HCEC 1CT (cell line): ENCODE results near the gene GFI1B.
A peak's percentile ranks its signal among the peaks of the same experiment; 100 is the strongest.
"Not testable (repeated sequence)": the region's sequence is repeated elsewhere in the genome, so short reads cannot be mapped to it uniquely, and the experiment has no call there.

Experiments
- DNase-seq: peaks from one replicate; pipeline ENCODE4 v3.0.0-alpha.2; 2017

GFI1B gene

GRCh38 chr9:132978451-132979131 lies at the start of gene GFI1B:
Gene GFI1B, plus strand, starts transcription at chr9:132978694. Its CDS starts 7,985 bp downstream, at chr9:132986679.
- DNase-seq: no peak

DNA sequence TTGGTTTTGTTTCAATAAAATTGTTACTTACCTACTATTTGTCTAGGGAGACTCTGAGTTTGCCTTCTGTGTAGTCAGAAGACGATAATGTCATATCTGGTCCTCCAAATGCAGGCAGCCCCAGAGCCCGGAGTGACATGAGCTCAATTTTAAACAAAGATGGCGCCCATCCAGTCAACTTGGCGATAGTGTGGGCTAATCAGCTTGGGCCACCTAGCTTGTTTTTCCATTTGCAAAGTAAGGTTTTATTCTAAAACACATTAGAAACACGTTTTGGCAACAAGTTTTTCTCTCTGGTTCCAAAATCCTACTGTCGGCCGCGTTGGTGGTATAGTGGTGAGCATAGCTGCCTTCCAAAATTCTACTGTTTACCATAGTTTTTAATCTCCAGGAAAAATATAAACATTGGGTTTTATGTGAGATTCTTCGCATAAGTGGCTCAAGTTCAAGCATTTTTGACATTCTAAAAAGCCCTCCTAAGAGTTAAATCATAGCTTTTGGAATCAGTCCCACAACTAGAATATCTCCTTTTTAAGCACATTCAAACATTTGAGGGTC lies 47.2 kb upstream of the GFI1B start:
- no peak for DNase-seq

GRCh38 chr9:132935026-132935425 lies 43.5 kb upstream of the GFI1B start:
- DNase-seq: no peak

- DNase-seq: peak; percentile 22
Observed at GRCh38 chr9:132937463-132937901, 41.0 kb upstream of the GFI1B start.

GRCh38 chr9:132939169-132939568 lies 39.3 kb upstream of the GFI1B start:
- no peak for DNase-seq

- DNase-seq: peak; percentile 26
Observed at GRCh38 chr9:132942541-132943182, 35.8 kb upstream of the GFI1B start.

- no peak for DNase-seq
Observed at GRCh38 chr9:132943651-132944293, 34.7 kb upstream of the GFI1B start.

GRCh38 chr9:132944294-132945185 lies 34.0 kb upstream of the GFI1B start, which contains the start of gene TSC1:
Gene TSC1, minus strand, starts transcription at chr9:132944616. Its CDS starts 15,744 bp downstream, at chr9:132928872.
- DNase-seq: peak; percentile 92

DNA sequence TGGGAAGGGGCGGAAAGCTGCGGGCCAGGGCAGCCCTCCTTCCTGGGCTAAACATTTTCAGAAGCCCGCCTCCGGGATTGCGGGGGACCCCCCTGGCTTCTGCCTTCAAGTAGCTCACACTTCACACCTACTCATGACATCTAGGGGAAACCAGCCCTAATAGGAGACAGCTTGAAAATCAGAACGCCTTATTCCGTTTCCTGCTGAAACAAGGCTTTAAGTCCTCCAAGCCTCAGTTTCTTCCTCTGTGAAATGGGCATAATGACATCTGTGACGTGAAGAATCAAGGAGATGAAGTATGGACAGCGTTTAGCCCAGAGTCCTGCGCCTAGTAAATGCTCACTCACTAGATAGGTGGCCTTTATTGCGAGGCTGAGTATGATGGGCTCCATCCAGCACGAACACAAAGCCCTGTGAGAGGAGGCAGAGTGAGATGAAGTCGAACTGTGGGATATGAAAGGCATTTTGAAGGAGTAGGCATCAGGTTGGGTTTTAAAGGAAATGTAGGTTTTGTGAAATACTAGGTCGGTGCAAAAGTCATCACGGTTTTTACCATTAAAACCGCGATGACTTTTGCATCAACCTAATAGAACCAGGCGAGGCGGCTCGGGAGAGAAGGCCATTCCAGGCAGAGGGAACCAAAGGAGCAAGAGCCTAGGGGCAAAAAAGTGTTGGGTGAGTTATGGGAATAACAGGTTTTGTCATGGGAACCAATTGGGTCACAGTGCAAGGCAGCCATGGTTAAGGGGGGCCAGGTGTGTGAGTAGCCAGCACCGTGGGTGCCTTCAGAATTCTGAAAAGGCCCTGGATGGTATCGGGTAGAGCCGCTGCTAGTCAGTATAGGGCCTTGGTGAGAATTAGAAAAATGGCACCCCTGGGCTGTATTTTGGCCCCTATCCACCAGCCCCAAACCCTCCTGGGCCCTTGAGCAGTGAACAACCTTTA lies 33.0 kb upstream of the GFI1B start:
- DNase-seq: no peak

DNA sequence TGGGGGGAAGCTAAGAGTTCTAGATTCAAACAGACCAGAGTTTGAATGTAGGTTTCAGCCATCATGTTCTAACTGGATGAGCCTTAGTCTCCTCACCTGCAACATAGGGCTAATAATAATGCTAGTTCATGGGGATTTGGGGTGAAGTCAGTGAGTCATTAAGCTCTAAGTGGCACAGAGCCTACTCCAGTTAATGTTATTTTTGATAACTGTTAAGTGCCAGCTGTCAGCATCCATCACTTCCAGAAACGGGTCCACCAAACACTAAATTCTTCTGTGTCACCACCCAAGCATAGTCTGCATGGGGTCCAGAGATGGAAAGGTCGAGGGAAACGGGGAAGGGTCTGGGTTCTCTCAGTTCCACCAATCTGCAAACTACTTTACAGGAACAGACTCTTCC lies 32.3 kb upstream of the GFI1B start:
- DNase-seq: peak; percentile 26

- peak; percentile 53 for DNase-seq
Observed at GRCh38 chr9:132946631-132947295, 31.7 kb upstream of the GFI1B start.

- DNase-seq: no peak
Observed at GRCh38 chr9:132947756-132948155, 30.7 kb upstream of the GFI1B start.

DNA sequence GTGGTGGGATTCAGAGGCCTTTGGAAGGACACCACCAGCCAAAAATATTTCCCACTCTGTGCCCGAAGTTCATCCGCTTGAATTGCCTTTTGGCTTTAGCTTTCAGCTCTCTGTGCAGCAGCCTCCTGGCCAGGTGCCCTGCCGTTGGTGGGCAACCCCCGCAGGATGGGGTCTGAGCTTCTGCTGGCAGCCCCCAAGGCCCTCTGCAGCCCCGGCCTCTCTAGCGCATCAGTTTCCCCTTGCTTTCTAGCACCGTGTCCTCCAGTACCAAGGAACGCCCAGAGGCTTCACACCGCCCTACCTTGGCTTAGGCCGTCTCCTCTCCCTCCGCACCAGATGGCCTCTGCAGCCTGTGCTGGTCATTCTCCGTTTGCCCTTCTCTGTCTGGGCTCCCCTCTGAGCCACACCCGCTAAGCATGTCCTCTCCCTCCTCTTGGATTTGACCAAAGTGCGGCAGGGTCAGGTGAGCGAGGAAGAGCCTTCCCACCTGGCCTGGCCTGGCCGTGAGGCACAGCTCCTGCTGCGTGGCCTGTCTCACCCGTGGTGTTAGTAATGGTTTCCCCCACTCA lies 29.9 kb upstream of the GFI1B start:
- DNase-seq: no peak

DNA sequence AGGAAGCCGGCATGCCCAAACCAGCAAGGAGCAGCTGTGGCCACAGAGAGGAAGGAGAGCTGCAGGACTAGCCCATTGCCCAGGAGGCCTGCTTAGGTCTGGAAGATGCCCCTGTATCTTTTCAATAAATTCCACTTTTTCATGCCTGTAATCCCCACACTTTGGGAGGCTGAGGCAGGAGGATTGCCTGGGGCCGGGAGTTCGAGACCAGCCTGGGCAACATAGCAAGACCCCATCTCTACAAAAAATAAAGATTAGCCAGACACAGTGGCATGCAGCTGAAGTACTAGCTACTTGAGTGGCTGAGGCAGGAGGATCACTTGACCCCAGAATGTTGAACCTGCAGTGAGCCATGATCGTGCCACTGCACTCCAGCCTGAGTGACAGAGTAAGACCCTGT lies 28.8 kb upstream of the GFI1B start:
- DNase-seq: no peak

GRCh38 chr9:132955123-132955522 lies 23.4 kb upstream of the GFI1B start:
- no peak for DNase-seq

- no peak for DNase-seq
Observed at GRCh38 chr9:132955768-132956167, 22.7 kb upstream of the GFI1B start.

DNA sequence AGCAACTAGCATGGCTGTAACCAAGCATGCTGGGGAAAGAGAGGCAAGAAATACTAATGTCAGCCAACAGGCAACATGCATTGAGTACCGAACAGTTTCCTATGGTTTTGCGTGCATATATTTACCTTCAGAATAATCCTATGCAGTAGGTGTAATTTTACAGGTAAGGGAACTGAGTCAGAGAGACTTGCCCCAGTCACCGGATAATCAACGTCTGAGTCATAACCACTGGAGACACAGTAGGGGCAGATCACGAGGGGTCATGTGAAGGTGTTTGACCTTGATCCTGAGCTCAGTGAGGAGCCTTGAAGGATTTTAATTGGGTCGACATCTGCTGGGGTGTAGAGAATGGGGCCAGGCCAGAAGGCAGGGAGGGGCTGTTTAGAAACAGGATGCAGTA lies 20.7 kb upstream of the GFI1B start:
- no peak for DNase-seq

- no peak for DNase-seq
Observed at GRCh38 chr9:132961002-132961401, 17.5 kb upstream of the GFI1B start.

DNA sequence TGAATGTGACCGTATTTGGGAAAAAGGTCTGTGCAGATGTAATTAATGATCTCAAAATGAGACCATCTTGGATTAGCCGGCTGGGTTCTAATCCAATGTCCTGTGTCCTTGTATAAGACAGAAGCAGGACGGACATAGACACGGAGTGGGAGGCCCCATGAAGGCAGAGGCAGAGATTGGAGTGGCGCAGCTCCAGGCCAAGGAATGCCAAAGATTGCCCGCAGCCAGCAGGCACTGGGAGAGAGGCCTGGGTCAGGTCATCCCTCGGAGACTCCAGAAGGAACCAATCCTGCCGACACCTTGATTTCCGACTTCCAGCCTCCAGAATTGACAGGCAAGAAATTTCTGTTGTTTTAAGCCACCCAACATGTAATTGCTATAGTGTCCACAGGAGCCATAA lies 13.0 kb upstream of the GFI1B start:
- DNase-seq: no peak

- not testable (repeated sequence) for DNase-seq
Observed at GRCh38 chr9:132967908-132968307, 10.6 kb upstream of the GFI1B start.

- DNase-seq: no peak
Observed at GRCh38 chr9:132969783-132970182, 8.7 kb upstream of the GFI1B start.
